ENCODE results near the gene PDE6C. TPM values are rescaled to one million over a fixed set of nuclear protein-coding genes. Genes with fewer than 3 reads are reported as not detected.

PDE6C gene
- total and polyA plus RNA-seq, 2 of the 8 experiments (the other 6 are each of a cell fraction or from before 2014, with no cell fraction given), result not detected

GRCh38 chr10:93652857-93653256 lies 40.5 kb downstream of the PDE6C start:
- DNase-seq (ENCODE audit: low read depth in 1 of 2, low spot score in 2 of 2) (no peak), FAIRE-seq (no peak)
- Histone ChIP-seq H2BK12ac (ENCODE audit: low read depth, low read length) (no peak overlapping the region), H2AFZ (ENCODE audit: low read length) (no peak overlapping the region), H3K79me2 (ENCODE audit: control insufficient read depth in 1 of 2, insufficient read depth in 2 of 2, low read length in 2 of 2) (no peaks in the 10 kb centered on the region), H3K4me3 (ENCODE audit: extremely low read depth in 1 of 4, insufficient read depth in 2 of 4, low read depth in 3 of 4, low read length in 4 of 4) (no peak overlapping the region), H3K23ac (ENCODE audit: insufficient read length) (no peak overlapping the region), H3K27me3 (replicated peaks in 1 of 4; ENCODE audit: control insufficient read depth in 3 of 4, extremely low read depth in 1 of 4, insufficient read depth in 3 of 4, low read length in 3 of 4) (no peaks in the 10 kb centered on the region), H3K4me2 (ENCODE audit: insufficient read depth in 1 of 2, low read depth in 2 of 2, low read length in 2 of 2) (no peak overlapping the region), H2BK20ac (ENCODE audit: low read length) (no peak overlapping the region), H3K27ac (ENCODE audit: low read depth, low read length) (no peak overlapping the region), H3K9ac (replicated peaks in 1 of 4; ENCODE audit: extremely low read depth in 1 of 4, low read depth in 3 of 4, low read length in 3 of 4) (no peak overlapping the region), H3K14ac (ENCODE audit: insufficient read length) (no peak overlapping the region), H2AK5ac (ENCODE audit: low read depth, low read length) (no peak overlapping the region), H3K79me1 (ENCODE audit: low read depth, low read length) (no peaks in the 10 kb centered on the region), H4K91ac (replicated peaks; ENCODE audit: insufficient read length, low read length) (no peak overlapping the region), H4K5ac (ENCODE audit: insufficient read length, low read depth, low read length) (no peak overlapping the region), H3K18ac (ENCODE audit: extremely low read depth, low read length) (no peak overlapping the region), H2BK15ac (ENCODE audit: low read length) (no peak overlapping the region), H3K23me2 (ENCODE audit: low read depth, low read length) (no peaks in the 10 kb centered on the region), H3K36me3 (ENCODE audit: control insufficient read depth in 2 of 4, insufficient read depth in 4 of 4, low read length in 3 of 4) (no peaks in the 10 kb centered on the region), H2BK5ac (ENCODE audit: low read depth, low read length) (no peak overlapping the region), H2BK120ac (replicated peaks; ENCODE audit: low read depth, low read length) (no peak overlapping the region), H3K4me1 (replicated peaks in 1 of 4; ENCODE audit: control insufficient read depth in 3 of 4, insufficient read depth in 4 of 4, low read length in 3 of 4) (no peaks in the 10 kb centered on the region), H4K8ac (ENCODE audit: extremely low read depth, insufficient read depth, low read length) (no peak overlapping the region), H3K9me3 (ENCODE audit: insufficient read depth in 2 of 2, low read depth in 1 of 2, low read length in 1 of 2) (no peaks in the 10 kb centered on the region), H3K56ac (replicated peaks; ENCODE audit: insufficient read length, low read depth, low read length) (no peak overlapping the region), H3K4ac (replicated peaks; ENCODE audit: insufficient read length, low read depth, low read length) (no peak overlapping the region), H4K20me1 (replicated peaks in 1 of 2; ENCODE audit: control insufficient read depth in 1 of 2, insufficient read depth in 2 of 2, low read length in 2 of 2) (no peaks in the 10 kb centered on the region)
- TF ChIP-seq E2F6 (IDR thresholded peaks at IDR 0.05) (no peak), JUN (IDR thresholded peaks at IDR 0.05; ENCODE audit: low read depth, low read length) (no peak), BRCA1 (IDR thresholded peaks at IDR 0.05; ENCODE audit: low read depth, low read length) (no peak), EZH2 (IDR thresholded peaks at IDR 0.05; ENCODE audit: low read depth, low read length, severe bottlenecking) (no peak), YY1 (IDR thresholded peaks at IDR 0.05; ENCODE audit: low read depth, low read length) (no peak), ZNF274 (IDR thresholded peaks at IDR 0.05; ENCODE audit: borderline replicate concordance, extremely low read depth, low read length) (no peak)
- 94% methylated on average over 1 of the region's 1 CpG; no CpG with 5 or more reads in 1 of the 2 experiments for WGBS, 2 experiments (ENCODE audit: extremely low coverage in 1 of 2, insufficient coverage in 1 of 2, insufficient read length in 1 of 2, insufficient replicate concordance in 2 of 2, low coverage in 1 of 2, low lambda C conversion rate in 2 of 2, missing lambda C conversion rate in 1 of 2)
- CTCF ChIA-PET (ENCODE audit: partially characterized antibody), result interaction anchor here (1.5 kb wide), 1 partner anchor 28 kb away, joined by 4 read pairs; no protein-coding TSS in a partner anchor
- POLR2A ChIA-PET (ENCODE audit: partially characterized antibody), result no interaction called here

Data from H1 (cell line).